NB4 (cell line): ENCODE results near the gene SH3PXD2A.

Experiments
- DNase-seq: peaks from one replicate; pipeline ENCODE4 v3.0.0; 2010; ENCODE audit warnings: low read depth
- H3K4me3 ChIP-seq: one replicate; pipeline ENCODE4 v1.5.1; 2011; ENCODE audit warnings: mild to moderate bottlenecking, low read depth, low read length, moderate library complexity
- MYC ChIP-seq: IDR thresholded peaks from 2 replicates; pipeline ENCODE4 v1.6.1; 2011; ENCODE audit warnings: low read depth, low read length
- POLR2A ChIP-seq: IDR thresholded peaks from 2 replicates; pipeline ENCODE4 v1.6.1; 2011; ENCODE audit warnings: mild to moderate bottlenecking; ENCODE audit not compliant: insufficient read length; ENCODE audit errors: extremely low read depth
- TF ChIP-seq, protein P1 (sequence below): IDR thresholded peaks from 2 replicates; pipeline ENCODE4 v1.6.1; 2011; ENCODE audit warnings: low read depth, low read length
- TF ChIP-seq, protein P2 (sequence below): IDR thresholded peaks from one replicate; pipeline ENCODE4 v1.5.1; 2012; ENCODE audit warnings: low read depth, low read length

SH3PXD2A gene

DNA sequence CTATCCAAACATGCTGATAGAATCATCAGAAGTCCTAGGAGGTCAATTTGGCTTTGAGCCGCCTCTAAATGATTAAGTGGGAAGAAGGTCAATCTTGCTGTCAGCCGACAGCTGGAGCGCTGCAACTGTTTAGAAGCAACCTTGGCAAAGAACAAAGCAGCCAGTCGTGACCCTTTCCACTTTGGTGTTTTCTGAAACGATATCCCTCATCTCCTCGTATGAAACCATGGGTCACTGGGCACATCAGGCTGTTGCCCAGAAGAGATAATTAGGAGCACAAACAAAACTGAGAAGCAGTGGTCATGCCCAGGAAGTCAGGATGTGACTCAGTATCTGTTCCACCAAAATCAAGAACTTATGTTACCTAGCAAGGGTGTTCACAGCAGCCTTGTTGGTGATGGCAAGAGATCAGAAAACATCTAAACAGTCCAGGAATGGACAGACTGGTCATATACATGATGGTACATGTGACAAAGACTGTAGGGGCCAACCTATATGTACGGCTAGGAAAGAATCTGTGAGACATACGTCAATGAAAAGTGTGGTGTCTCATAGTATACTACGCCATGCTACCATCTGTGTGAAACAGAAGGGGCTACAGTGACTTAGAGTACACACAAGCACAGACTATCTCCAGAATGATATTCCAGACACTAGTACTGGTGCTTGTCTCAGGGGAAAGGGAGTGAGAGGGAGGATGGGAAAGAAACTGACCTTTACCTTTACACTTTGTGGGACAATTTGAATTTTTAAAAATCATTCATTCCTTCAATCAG lies 40.2 kb upstream of the SH3PXD2A start:
- no peak overlapping the region for H3K4me3 ChIP-seq
- TF ChIP-seq, protein P1, sequence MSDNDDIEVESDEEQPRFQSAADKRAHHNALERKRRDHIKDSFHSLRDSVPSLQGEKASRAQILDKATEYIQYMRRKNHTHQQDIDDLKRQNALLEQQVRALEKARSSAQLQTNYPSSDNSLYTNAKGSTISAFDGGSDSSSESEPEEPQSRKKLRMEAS = no peak
- TF ChIP-seq MYC = no peak
- TF ChIP-seq, protein P2, sequence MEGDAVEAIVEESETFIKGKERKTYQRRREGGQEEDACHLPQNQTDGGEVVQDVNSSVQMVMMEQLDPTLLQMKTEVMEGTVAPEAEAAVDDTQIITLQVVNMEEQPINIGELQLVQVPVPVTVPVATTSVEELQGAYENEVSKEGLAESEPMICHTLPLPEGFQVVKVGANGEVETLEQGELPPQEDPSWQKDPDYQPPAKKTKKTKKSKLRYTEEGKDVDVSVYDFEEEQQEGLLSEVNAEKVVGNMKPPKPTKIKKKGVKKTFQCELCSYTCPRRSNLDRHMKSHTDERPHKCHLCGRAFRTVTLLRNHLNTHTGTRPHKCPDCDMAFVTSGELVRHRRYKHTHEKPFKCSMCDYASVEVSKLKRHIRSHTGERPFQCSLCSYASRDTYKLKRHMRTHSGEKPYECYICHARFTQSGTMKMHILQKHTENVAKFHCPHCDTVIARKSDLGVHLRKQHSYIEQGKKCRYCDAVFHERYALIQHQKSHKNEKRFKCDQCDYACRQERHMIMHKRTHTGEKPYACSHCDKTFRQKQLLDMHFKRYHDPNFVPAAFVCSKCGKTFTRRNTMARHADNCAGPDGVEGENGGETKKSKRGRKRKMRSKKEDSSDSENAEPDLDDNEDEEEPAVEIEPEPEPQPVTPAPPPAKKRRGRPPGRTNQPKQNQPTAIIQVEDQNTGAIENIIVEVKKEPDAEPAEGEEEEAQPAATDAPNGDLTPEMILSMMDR = no peak
- TF ChIP-seq POLR2A = no peak
- DNase-seq = no peak

DNA sequence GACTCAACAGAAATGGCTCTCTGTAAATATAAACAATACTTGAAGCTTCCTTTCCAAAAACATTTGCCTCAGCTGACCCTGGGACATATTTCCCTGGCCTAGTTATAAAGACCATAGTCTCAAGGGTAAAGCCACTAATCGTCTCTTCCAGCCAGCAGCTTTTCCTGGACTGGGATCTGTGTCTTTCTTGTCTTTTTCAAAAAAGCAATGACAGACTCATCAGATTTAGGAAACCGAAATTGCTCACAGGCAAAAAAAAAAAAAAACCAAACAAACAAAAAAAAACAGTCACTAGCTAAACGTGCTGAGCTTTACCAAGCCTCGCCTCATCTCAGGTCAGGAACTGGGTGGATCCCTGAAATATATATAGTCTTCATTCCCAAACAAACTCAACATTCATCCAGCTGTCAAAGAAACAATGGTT lies 39.1 kb upstream of the SH3PXD2A start:
- no peak for DNase-seq
- TF ChIP-seq POLR2A (no peak), MYC (no peak)
- TF ChIP-seq, protein P1 = no peak
- TF ChIP-seq, protein P2 = no peak
- H3K4me3 ChIP-seq = no peak overlapping the region

DNA sequence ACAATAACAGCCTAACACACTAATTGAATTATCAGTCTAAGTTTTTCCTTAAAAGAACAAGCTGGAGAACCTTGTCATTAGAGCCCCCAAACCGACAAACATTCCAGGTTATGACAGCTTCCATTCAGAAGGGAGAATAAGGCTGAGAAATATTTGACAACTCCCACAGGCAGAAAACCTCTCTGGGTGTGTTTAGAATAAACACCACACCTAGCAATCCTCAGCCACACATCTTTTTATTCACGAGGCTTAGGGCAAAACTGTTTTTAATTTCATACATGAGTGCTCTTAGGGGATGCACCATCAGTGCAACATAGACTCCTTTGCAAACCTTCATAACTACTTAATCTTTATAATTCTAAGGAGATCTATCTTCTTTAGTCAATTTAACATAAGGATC lies 38.4 kb upstream of the SH3PXD2A start:
- no peak for DNase-seq
- TF ChIP-seq, protein P1 = no peak
- TF ChIP-seq MYC (no peak), POLR2A (no peak)
- TF ChIP-seq, protein P2 = no peak
- no peak overlapping the region for H3K4me3 ChIP-seq

DNA sequence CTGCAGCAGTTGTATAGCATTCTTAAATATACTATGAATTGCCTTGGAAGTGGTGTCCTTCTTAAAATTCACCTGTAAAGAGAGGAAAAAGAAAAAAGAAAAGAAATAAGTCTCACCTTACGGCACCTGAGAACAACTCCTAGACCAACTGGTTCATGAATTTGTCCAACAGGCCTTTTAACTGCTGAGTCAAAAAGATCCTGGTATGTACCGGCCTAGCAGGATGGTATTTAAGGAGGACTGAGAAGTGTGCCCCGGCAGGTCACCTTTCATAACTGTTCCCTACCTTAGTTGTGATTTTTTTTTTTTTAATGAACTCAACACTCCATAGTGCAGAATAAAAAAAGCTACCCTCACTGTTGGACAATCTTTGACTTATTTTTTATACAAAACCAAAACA lies 36.8 kb upstream of the SH3PXD2A start:
- no peak for TF ChIP-seq POLR2A
- TF ChIP-seq, protein P1 = no peak
- TF ChIP-seq, protein P2 = no peak
- TF ChIP-seq MYC = no peak
- H3K4me3 ChIP-seq = no peak overlapping the region
- DNase-seq = no peak

DNA sequence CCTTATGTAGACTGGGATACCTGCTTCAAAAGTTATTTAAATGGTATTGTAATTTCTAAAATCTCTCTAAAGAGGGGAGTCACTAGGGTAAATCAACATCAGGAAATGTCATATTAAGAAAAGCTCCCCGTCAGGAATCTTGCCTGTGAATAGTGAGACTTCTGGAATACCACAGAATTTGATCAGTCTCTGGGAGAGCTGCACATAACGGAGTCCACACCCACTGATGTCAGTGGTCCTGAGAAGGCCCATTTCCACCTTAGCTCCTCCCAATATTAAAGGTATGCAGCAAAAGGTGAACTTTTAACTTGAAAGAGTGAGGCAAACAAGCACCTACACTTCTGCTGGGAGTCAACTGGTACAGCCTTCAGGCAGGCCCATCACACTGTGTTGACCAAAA lies 35.3 kb upstream of the SH3PXD2A start:
- no peak overlapping the region for H3K4me3 ChIP-seq
- no peak for TF ChIP-seq MYC
- TF ChIP-seq, protein P2 = no peak
- TF ChIP-seq, protein P1 = no peak
- TF ChIP-seq POLR2A = no peak
- no peak for DNase-seq
